ENCODE data around the gene GPA33. TPM values are rescaled to one million over a fixed set of nuclear protein-coding genes. Genes with fewer than 3 reads are reported as not detected.

Gene GPA33, protein sequence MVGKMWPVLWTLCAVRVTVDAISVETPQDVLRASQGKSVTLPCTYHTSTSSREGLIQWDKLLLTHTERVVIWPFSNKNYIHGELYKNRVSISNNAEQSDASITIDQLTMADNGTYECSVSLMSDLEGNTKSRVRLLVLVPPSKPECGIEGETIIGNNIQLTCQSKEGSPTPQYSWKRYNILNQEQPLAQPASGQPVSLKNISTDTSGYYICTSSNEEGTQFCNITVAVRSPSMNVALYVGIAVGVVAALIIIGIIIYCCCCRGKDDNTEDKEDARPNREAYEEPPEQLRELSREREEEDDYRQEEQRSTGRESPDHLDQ
- 1 to 10 TPM; 1.8 to 1.9 TPM for total RNA-seq

GRCh38 chr1:167090314-167090942, at the start of gene GPA33:
Gene GPA33 (minus strand): TSS chr1:167090377. CDS start chr1:167090287, 90 bp downstream.
- Mint-ChIP-seq H3K4me1 (ENCODE audit: low read depth) (peaks cover 34% of the 10 kb centered on the region), H3K27ac (peak within 1 kb of the TSS; percentile 88), H3K9me3 (no peaks in the 10 kb centered on the region), H3K27me3 (no peaks in the 10 kb centered on the region), H3K36me3 (no peaks in the 10 kb centered on the region), H3K4me3 (peak within 1 kb of the TSS; percentile 56)
- POLR2A ChIA-PET, result interaction anchor here (0.7 kb wide), 1 partner anchor 215 kb away, joined by 3 read pairs; the partner anchor contains the start of gene TADA1
- intact Hi-C loops (cut with micrococcal nuclease), result loop anchor here (2.0 kb wide), 1 partner anchor 130 kb away; the partner anchor contains the start of gene POU2F1
- CTCF ChIA-PET, result interaction anchor here (1.0 to 1.7 kb wide), 2 partner anchors 23 to 31 kb away, joined by 5 to 6 read pairs; no protein-coding TSS in a partner anchor
- peak; percentile 49 for DNase-seq

GRCh38 chr1:167138703-167139102, 48.5 kb upstream of the GPA33 start:
- POLR2A ChIA-PET, result interaction anchor here (0.6 kb wide), 1 partner anchor 639 kb away, joined by 4 read pairs; no protein-coding TSS in a partner anchor
- Mint-ChIP-seq H3K4me1 (ENCODE audit: low read depth) (no peaks in the 10 kb centered on the region), H3K27ac (no peak overlapping the region), H3K36me3 (no peaks in the 10 kb centered on the region), H3K4me3 (no peak overlapping the region), H3K9me3 (no peaks in the 10 kb centered on the region), H3K27me3 (peaks cover 3% of the 10 kb centered on the region)
- intact Hi-C loops (cut with micrococcal nuclease), result no loop called here
- CTCF ChIA-PET, result interaction anchor here (0.6 to 1.3 kb wide), 2 partner anchors 72 to 1271 kb away, joined by 3 read pairs; no protein-coding TSS in a partner anchor
- no peak for DNase-seq

- H3K4me3 Mint-ChIP-seq, result no peak overlapping the region
- H3K27me3 Mint-ChIP-seq, result peaks cover 5% of the 10 kb centered on the region
- ChIA-PET POLR2A (no interaction called here), CTCF (interaction anchor here (1.3 kb wide), 1 partner anchor 71 kb away, joined by 3 read pairs; no protein-coding TSS in a partner anchor)
- intact Hi-C loops (cut with micrococcal nuclease), result no loop called here
- no peak for DNase-seq
- no peaks in the 10 kb centered on the region for H3K4me1 Mint-ChIP-seq (ENCODE audit: low read depth)
- H3K27ac Mint-ChIP-seq, result no peak overlapping the region
- H3K9me3 Mint-ChIP-seq, result no peaks in the 10 kb centered on the region
- H3K36me3 Mint-ChIP-seq, result no peaks in the 10 kb centered on the region
These were observed 47.8 kb upstream of the GPA33 start for GRCh38 chr1:167137793-167138510.

GRCh38 chr1:167137332-167137781, 47.2 kb upstream of the GPA33 start:
- peaks cover 5% of the 10 kb centered on the region for H3K27me3 Mint-ChIP-seq
- POLR2A ChIA-PET, result no interaction called here
- no peaks in the 10 kb centered on the region for H3K9me3 Mint-ChIP-seq
- no peak for DNase-seq
- no peaks in the 10 kb centered on the region for H3K36me3 Mint-ChIP-seq
- no peak overlapping the region for H3K4me3 Mint-ChIP-seq
- no peak overlapping the region for H3K27ac Mint-ChIP-seq
- no peaks in the 10 kb centered on the region for H3K4me1 Mint-ChIP-seq (ENCODE audit: low read depth)
- CTCF ChIA-PET, result interaction anchor here (1.3 kb wide), 1 partner anchor 70 kb away, joined by 3 read pairs; no protein-coding TSS in a partner anchor
- intact Hi-C loops (cut with micrococcal nuclease), result no loop called here

GRCh38 chr1:167136806-167137205, 46.6 kb upstream of the GPA33 start:
- intact Hi-C loops (cut with micrococcal nuclease), result no loop called here
- no peak overlapping the region for H3K4me3 Mint-ChIP-seq
- no peak for DNase-seq
- POLR2A ChIA-PET, result no interaction called here
- H3K27me3 Mint-ChIP-seq, result peaks cover 5% of the 10 kb centered on the region
- H3K4me1 Mint-ChIP-seq (ENCODE audit: low read depth), result no peaks in the 10 kb centered on the region
- H3K27ac Mint-ChIP-seq, result no peak overlapping the region
- no peaks in the 10 kb centered on the region for H3K36me3 Mint-ChIP-seq
- no peaks in the 10 kb centered on the region for H3K9me3 Mint-ChIP-seq
- CTCF ChIA-PET, result no interaction called here

DNA sequence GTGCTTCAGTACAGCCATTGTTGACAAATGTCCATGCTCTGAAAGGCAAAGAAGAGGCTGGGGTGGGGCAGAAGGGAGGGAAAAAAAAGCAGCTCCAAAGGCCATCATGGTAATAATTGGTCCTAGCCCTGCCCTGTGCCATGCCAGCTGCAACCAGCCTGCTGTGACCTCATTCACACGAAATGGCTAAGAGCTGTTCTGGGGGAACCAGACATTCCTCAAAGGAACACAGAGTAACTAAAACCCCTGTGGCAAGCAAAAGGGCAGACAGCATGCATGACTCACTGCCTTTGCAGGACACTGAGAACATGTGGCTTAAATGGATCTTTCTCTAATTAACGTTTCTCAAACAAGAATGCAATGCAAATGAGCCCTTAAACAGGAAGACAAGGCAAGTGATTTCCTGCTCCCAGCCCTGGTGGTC, 46.0 kb upstream of the GPA33 start:
- DNase-seq, result no peak
- Mint-ChIP-seq H3K36me3 (no peaks in the 10 kb centered on the region), H3K9me3 (no peaks in the 10 kb centered on the region), H3K27ac (no peak overlapping the region), H3K4me1 (ENCODE audit: low read depth) (no peaks in the 10 kb centered on the region), H3K27me3 (peaks cover 7% of the 10 kb centered on the region), H3K4me3 (no peak overlapping the region)
- intact Hi-C loops (cut with micrococcal nuclease), result no loop called here
- CTCF ChIA-PET, result no interaction called here
- POLR2A ChIA-PET, result no interaction called here

DNA sequence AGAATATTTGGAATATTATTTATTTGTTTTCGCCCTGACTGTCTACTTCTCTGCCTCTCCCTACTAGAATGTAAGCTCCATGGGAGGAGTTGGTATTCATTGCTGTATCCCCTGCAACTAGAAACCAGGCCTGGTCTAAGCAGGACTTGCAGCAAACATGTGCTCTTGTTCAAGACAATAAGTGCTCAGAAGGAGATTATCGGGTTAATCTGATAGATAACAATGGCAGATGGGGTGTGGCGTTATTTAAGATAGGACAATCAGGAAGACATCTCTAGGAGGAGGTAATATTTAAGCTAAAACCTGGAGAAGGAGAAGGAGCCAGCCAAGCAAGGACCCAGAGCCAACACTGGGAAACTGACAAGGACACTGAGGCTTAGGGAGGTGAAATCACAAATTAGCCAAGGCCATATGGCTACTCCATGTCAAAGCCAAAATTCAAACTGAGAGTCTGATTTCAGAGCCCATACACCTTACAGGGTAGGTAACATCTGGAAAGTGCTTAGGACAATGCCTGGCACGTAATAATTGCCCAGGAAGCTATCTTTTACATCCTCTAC, 45.2 kb upstream of the GPA33 start:
- Mint-ChIP-seq H3K27ac (no peak overlapping the region), H3K4me3 (no peak overlapping the region), H3K9me3 (no peaks in the 10 kb centered on the region), H3K4me1 (ENCODE audit: low read depth) (no peaks in the 10 kb centered on the region), H3K36me3 (no peaks in the 10 kb centered on the region), H3K27me3 (peaks cover 5% of the 10 kb centered on the region)
- POLR2A ChIA-PET, result no interaction called here
- CTCF ChIA-PET, result no interaction called here
- intact Hi-C loops (cut with micrococcal nuclease), result no loop called here
- no peak for DNase-seq

DNA sequence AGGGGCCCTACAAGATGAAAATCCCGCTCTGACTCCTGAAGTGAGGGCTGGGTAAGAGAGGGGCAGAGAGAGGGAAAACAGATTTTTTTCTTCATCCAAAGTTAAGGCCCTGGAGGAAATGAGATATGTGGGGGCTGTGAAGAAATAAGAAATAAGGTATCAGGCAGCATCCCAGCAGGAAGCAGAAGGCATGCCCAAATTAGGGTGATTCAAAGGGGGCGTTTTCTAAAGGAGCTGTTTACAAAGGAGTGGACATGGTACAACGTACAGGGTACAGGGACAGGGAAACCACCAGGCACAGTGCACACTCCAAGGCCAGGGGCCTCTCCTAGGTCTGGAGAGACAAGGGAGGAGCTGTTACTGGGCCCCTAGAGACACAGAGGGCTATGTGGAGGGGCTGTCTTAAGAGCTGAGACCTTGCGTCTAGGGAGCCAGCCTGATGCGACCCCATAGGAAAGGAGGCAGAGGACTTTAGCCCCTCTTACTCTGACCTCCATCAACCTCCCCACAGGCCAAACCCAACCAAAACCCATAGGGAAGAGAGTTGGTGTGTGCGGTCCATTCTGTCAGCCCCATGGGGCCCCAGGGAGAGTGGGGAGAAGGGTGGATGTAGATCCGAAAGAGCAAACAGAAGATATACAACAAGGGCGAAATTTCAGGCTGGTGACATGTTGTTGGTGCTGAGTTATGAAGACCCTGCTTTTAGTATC, 42.3 kb upstream of the GPA33 start:
- Mint-ChIP-seq H3K4me1 (ENCODE audit: low read depth) (no peaks in the 10 kb centered on the region), H3K4me3 (no peak overlapping the region), H3K9me3 (no peaks in the 10 kb centered on the region), H3K36me3 (no peaks in the 10 kb centered on the region), H3K27me3 (peaks cover 17% of the 10 kb centered on the region), H3K27ac (no peak overlapping the region)
- ChIA-PET CTCF (no interaction called here), POLR2A (no interaction called here)
- intact Hi-C loops (cut with micrococcal nuclease), result no loop called here
- DNase-seq, result no peak

GRCh38 chr1:167130829-167131510, 40.8 kb upstream of the GPA33 start:
- Mint-ChIP-seq H3K4me3 (no peak overlapping the region), H3K9me3 (no peaks in the 10 kb centered on the region), H3K27ac (no peak overlapping the region), H3K27me3 (peaks cover 19% of the 10 kb centered on the region), H3K4me1 (ENCODE audit: low read depth) (no peaks in the 10 kb centered on the region), H3K36me3 (no peaks in the 10 kb centered on the region)
- CTCF ChIA-PET, result interaction anchor here (0.5 to 1.4 kb wide), 2 partner anchors 72 to 311 kb away, joined by 3 to 5 read pairs; no protein-coding TSS in a partner anchor
- DNase-seq, result no peak
- POLR2A ChIA-PET, result no interaction called here
- intact Hi-C loops (cut with micrococcal nuclease), result no loop called here

- H3K4me1 Mint-ChIP-seq (ENCODE audit: low read depth), result no peaks in the 10 kb centered on the region
- H3K36me3 Mint-ChIP-seq, result no peaks in the 10 kb centered on the region
- no peak for DNase-seq
- H3K4me3 Mint-ChIP-seq, result no peak overlapping the region
- H3K9me3 Mint-ChIP-seq, result no peaks in the 10 kb centered on the region
- H3K27me3 Mint-ChIP-seq, result peaks cover 17% of the 10 kb centered on the region
- intact Hi-C loops (cut with micrococcal nuclease), result no loop called here
- H3K27ac Mint-ChIP-seq, result no peak overlapping the region
- ChIA-PET POLR2A (no interaction called here), CTCF (interaction anchor here (0.6 to 2.8 kb wide), 3 partner anchors 62 to 167 kb away, joined by 3 to 11 read pairs (median 5); no protein-coding TSS in a partner anchor)
These were observed 38.4 kb upstream of the GPA33 start for GRCh38 chr1:167128261-167129227.
